ENCODE measurements around the gene AGTPBP1.
"Not testable (repeated sequence)": the region's sequence is repeated elsewhere in the genome, so short reads cannot be mapped to it uniquely, and the experiment has no call there.

The AGTPBP1 gene

GRCh38 chr9:85723215-85723614 is 18.5 kb downstream of the AGTPBP1 start:
- DNase-seq (ENCODE audit: low read depth in 2 of 2) = no peak

- DNase-seq (ENCODE audit: low read depth in 2 of 2) = not testable (repeated sequence)
Observed at GRCh38 chr9:85719411-85719810, 22.3 kb downstream of the AGTPBP1 start.

- not testable (repeated sequence) for DNase-seq (ENCODE audit: low read depth in 2 of 2)
Observed at GRCh38 chr9:85717818-85718217, 23.9 kb downstream of the AGTPBP1 start.

- no peak for DNase-seq (ENCODE audit: low read depth in 2 of 2)
Observed at GRCh38 chr9:85717220-85717619, 24.5 kb downstream of the AGTPBP1 start.

- no peak for DNase-seq (ENCODE audit: low read depth in 2 of 2)
Observed at GRCh38 chr9:85716031-85716877, 25.5 kb downstream of the AGTPBP1 start.

- no peak for DNase-seq (ENCODE audit: low read depth in 2 of 2)
Observed at GRCh38 chr9:85715587-85715986, 26.2 kb downstream of the AGTPBP1 start.

- DNase-seq (ENCODE audit: low read depth in 2 of 2) = no peak
Observed at GRCh38 chr9:85713897-85714296, 27.9 kb downstream of the AGTPBP1 start.

- DNase-seq (ENCODE audit: low read depth in 2 of 2) = no peak
Observed at GRCh38 chr9:85704744-85705143, 37.0 kb downstream of the AGTPBP1 start.

- DNase-seq (ENCODE audit: low read depth in 2 of 2) = no peak
Observed at GRCh38 chr9:85703398-85703797, 38.4 kb downstream of the AGTPBP1 start.

- no peak for DNase-seq (ENCODE audit: low read depth in 2 of 2)
Observed at GRCh38 chr9:85702726-85703289, 38.9 kb downstream of the AGTPBP1 start.

- no peak for DNase-seq (ENCODE audit: low read depth in 2 of 2)
Observed at GRCh38 chr9:85702191-85702590, 39.6 kb downstream of the AGTPBP1 start.

- DNase-seq (ENCODE audit: low read depth in 2 of 2) = no peak
Observed at GRCh38 chr9:85700330-85700729, 41.4 kb downstream of the AGTPBP1 start.

- no peak for DNase-seq (ENCODE audit: low read depth in 2 of 2)
Observed at GRCh38 chr9:85688361-85688760, 53.4 kb downstream of the AGTPBP1 start.

GRCh38 chr9:85685081-85685480 is 56.7 kb downstream of the AGTPBP1 start:
- DNase-seq (ENCODE audit: low read depth in 2 of 2) = no peak

GRCh38 chr9:85676790-85677189 is 65.0 kb downstream of the AGTPBP1 start:
- DNase-seq (ENCODE audit: low read depth in 2 of 2) = no peak

- no peak for DNase-seq (ENCODE audit: low read depth in 2 of 2)
Observed at GRCh38 chr9:85667374-85667773, 74.4 kb downstream of the AGTPBP1 start.

GRCh38 chr9:85666086-85666485 is 75.7 kb downstream of the AGTPBP1 start:
- DNase-seq (ENCODE audit: low read depth in 2 of 2) = no peak

GRCh38 chr9:85662573-85662972 is 79.2 kb downstream of the AGTPBP1 start:
- DNase-seq (ENCODE audit: low read depth in 2 of 2) = no peak

- no peak for DNase-seq (ENCODE audit: low read depth in 2 of 2)
Observed at GRCh38 chr9:85658716-85659115, 83.0 kb downstream of the AGTPBP1 start.

GRCh38 chr9:85653153-85653552 is 88.6 kb downstream of the AGTPBP1 start:
- DNase-seq (ENCODE audit: low read depth in 2 of 2) = no peak

- DNase-seq (ENCODE audit: low read depth in 2 of 2) = no peak
Observed at GRCh38 chr9:85647571-85647970, 94.2 kb downstream of the AGTPBP1 start.

- no peak for DNase-seq (ENCODE audit: low read depth in 2 of 2)
Observed at GRCh38 chr9:85645909-85646627, 95.7 kb downstream of the AGTPBP1 start.

GRCh38 chr9:85640425-85640824 is 101.3 kb downstream of the AGTPBP1 start:
- DNase-seq (ENCODE audit: low read depth in 2 of 2) = no peak
